SK-N-SH treated with all-trans-retinoic acid at 6 μM for 48 hours (cell line): ENCODE measurements around the gene CD84.

Experiments used
- ATAC-seq: fragments of 200-7000 bp; cut with Tn5 transposase; 3 replicates; pipeline ENCODE4 v1.9.1; 2020; ENCODE audit warnings: mild to moderate bottlenecking, moderate library complexity
- ARNTL ChIP-seq: fragments of 450-650 bp; formaldehyde crosslinking; IDR thresholded peaks from 2 replicates; pipeline ENCODE4 v1.5.0; 2020; ENCODE audit warnings: low read depth, mild to moderate bottlenecking, moderate library complexity, borderline replicate concordance
- BACH2 ChIP-seq: fragments of 250-450 bp; sonication (Bioruptor Pico); IDR thresholded peaks from 2 replicates; pipeline ENCODE4 v1.9.0; 2021; ENCODE audit warnings: mild to moderate bottlenecking, borderline replicate concordance
- CSDC2 ChIP-seq: fragments of 250-450 bp; sonication (Bioruptor Pico); IDR thresholded peaks from 2 replicates; pipeline ENCODE4 v1.5.0; 2020; ENCODE audit warnings: mild to moderate bottlenecking, moderate library complexity
- ESRRG ChIP-seq: fragments of 250-450 bp; sonication (Bioruptor Pico); IDR thresholded peaks from 2 replicates; pipeline ENCODE4 v1.6.1; 2021; ENCODE audit warnings: mild to moderate bottlenecking
- GLIS3 ChIP-seq: fragments of 250-450 bp; sonication (Bioruptor Pico); IDR thresholded peaks from 2 replicates; pipeline ENCODE4 v1.5.0; 2020; ENCODE audit warnings: mild to moderate bottlenecking, moderate library complexity
- ISL1 ChIP-seq: fragments of 250-450 bp; sonication (Bioruptor Pico); IDR thresholded peaks from 2 replicates; pipeline ENCODE4 v2.1.2; 2022; ENCODE audit warnings: mild to moderate bottlenecking, moderate library complexity
- OSR1 ChIP-seq: fragments of 250-450 bp; sonication (Bioruptor Pico); IDR thresholded peaks from 2 replicates; pipeline ENCODE4 v1.8.0; 2022; ENCODE audit warnings: moderate library complexity, mild to moderate bottlenecking, inconsistent platforms
- PPARA ChIP-seq: fragments of 250-450 bp; sonication (Bioruptor Pico); IDR thresholded peaks from 2 replicates; pipeline ENCODE4 v1.5.0; 2020; ENCODE audit warnings: mild to moderate bottlenecking, borderline replicate concordance
- RARB ChIP-seq: fragments of 250-450 bp; sonication (Bioruptor Pico); IDR thresholded peaks from 2 replicates; pipeline ENCODE4 v1.8.0; 2021; ENCODE audit warnings: mild to moderate bottlenecking, moderate library complexity
- SNAI2 ChIP-seq: fragments of 250-450 bp; sonication (Bioruptor Pico); IDR thresholded peaks from 2 replicates; pipeline ENCODE4 v1.5.0; 2020; ENCODE audit warnings: mild to moderate bottlenecking, moderate library complexity
- TCF4 ChIP-seq: fragments of 250-450 bp; sonication (Bioruptor Pico); IDR thresholded peaks from 2 replicates; pipeline ENCODE4 v1.8.0; 2021; ENCODE audit warnings: mild to moderate bottlenecking, moderate library complexity, borderline replicate concordance
- TOX ChIP-seq: fragments of 250-450 bp; sonication (Bioruptor Pico); IDR thresholded peaks from 2 replicates; pipeline ENCODE4 v1.8.0; 2021; ENCODE audit warnings: mild to moderate bottlenecking, moderate library complexity, borderline replicate concordance
- ZC3H10 ChIP-seq: fragments of 250-450 bp; sonication (Bioruptor Pico); IDR thresholded peaks from 2 replicates; pipeline ENCODE4 v1.5.1; 2021; ENCODE audit warnings: mild to moderate bottlenecking, moderate library complexity
- ZFP3 ChIP-seq: fragments of 250-450 bp; sonication (Bioruptor Pico); IDR thresholded peaks from 2 replicates; pipeline ENCODE4 v1.5.0; 2020; ENCODE audit warnings: mild to moderate bottlenecking, moderate library complexity
- ZNF565 ChIP-seq: fragments of 450-650 bp; formaldehyde crosslinking; conservative IDR thresholded peaks from 2 replicates; pipeline ENCODE4 v1.5.0; 2020; ENCODE audit warnings: low read depth, mild to moderate bottlenecking, moderate library complexity
- ZNF70 ChIP-seq: fragments of 450-650 bp; formaldehyde crosslinking; IDR thresholded peaks from 2 replicates; pipeline ENCODE4 v1.5.0; 2020; ENCODE audit warnings: mild to moderate bottlenecking, moderate library complexity
- TF ChIP-seq, protein P1 (sequence below): fragments of 250-450 bp; sonication (Bioruptor Pico); IDR thresholded peaks from 2 replicates; pipeline ENCODE4 v1.5.1; 2021; ENCODE audit warnings: mild to moderate bottlenecking, moderate library complexity
- TF ChIP-seq, protein P2 (sequence below): fragments of 250-450 bp; sonication (Bioruptor Pico); IDR thresholded peaks from 2 replicates; pipeline ENCODE4 v1.5.0; 2020; ENCODE audit warnings: mild to moderate bottlenecking, moderate library complexity
- TF ChIP-seq, protein P3 (sequence below): fragments of 250-450 bp; sonication (Bioruptor Pico); IDR thresholded peaks from 2 replicates; pipeline ENCODE4 v1.5.1; 2020; ENCODE audit warnings: low read depth, mild to moderate bottlenecking, moderate library complexity
- TF ChIP-seq, protein P4 (sequence below): fragments of 250-450 bp; sonication (Bioruptor Pico); IDR thresholded peaks from 2 replicates; pipeline ENCODE4 v1.8.0; 2021; ENCODE audit warnings: low read depth, mild to moderate bottlenecking, moderate library complexity, borderline replicate concordance

Gene CD84

DNA sequence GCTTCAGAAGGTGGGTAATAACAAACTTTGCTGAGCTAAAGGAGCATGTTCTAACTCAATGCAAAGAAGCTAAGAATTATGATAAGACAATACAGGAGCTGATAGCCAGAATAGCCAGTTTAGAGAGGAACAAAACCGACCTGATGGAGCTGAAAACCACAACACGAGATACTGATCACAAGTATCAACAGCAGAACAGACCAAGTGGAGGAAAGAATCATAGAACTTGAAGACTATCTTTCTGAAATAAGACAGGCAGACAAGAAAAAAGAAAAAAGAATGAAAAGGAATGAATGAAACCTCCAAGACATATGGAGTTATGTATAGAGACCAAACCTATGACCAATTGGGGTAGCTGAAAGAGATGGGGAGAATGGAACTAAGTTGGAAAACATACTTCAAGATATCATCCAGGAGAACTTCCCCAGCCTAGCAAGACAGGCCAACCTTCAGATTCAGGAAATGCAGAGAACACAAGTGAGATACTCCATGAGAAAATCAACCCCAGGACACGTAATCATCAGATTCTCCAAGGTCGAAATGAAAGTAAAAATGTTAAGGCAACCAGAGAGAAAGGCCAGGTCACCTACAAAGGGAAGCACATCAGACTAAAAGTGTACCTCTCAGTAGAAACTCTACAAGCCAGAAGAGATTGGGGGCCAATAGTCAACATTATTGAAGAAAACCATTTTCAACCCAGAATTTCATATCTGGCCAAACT, 20.5 kb downstream of the CD84 start:
- ATAC-seq, result no peak
- TF ChIP-seq ZNF70, result no peak
- TF ChIP-seq, protein P1, sequence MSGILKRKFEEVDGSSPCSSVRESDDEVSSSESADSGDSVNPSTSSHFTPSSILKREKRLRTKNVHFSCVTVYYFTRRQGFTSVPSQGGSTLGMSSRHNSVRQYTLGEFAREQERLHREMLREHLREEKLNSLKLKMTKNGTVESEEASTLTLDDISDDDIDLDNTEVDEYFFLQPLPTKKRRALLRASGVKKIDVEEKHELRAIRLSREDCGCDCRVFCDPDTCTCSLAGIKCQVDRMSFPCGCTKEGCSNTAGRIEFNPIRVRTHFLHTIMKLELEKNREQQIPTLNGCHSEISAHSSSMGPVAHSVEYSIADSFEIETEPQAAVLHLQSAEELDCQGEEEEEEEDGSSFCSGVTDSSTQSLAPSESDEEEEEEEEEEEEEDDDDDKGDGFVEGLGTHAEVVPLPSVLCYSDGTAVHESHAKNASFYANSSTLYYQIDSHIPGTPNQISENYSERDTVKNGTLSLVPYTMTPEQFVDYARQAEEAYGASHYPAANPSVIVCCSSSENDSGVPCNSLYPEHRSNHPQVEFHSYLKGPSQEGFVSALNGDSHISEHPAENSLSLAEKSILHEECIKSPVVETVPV, result no peak
- no peak for TF ChIP-seq RARB (CRISPR knock-in tag)
- TF ChIP-seq TOX (CRISPR knock-in tag), result no peak
- no peak for TF ChIP-seq PPARA
- TF ChIP-seq, protein P2, sequence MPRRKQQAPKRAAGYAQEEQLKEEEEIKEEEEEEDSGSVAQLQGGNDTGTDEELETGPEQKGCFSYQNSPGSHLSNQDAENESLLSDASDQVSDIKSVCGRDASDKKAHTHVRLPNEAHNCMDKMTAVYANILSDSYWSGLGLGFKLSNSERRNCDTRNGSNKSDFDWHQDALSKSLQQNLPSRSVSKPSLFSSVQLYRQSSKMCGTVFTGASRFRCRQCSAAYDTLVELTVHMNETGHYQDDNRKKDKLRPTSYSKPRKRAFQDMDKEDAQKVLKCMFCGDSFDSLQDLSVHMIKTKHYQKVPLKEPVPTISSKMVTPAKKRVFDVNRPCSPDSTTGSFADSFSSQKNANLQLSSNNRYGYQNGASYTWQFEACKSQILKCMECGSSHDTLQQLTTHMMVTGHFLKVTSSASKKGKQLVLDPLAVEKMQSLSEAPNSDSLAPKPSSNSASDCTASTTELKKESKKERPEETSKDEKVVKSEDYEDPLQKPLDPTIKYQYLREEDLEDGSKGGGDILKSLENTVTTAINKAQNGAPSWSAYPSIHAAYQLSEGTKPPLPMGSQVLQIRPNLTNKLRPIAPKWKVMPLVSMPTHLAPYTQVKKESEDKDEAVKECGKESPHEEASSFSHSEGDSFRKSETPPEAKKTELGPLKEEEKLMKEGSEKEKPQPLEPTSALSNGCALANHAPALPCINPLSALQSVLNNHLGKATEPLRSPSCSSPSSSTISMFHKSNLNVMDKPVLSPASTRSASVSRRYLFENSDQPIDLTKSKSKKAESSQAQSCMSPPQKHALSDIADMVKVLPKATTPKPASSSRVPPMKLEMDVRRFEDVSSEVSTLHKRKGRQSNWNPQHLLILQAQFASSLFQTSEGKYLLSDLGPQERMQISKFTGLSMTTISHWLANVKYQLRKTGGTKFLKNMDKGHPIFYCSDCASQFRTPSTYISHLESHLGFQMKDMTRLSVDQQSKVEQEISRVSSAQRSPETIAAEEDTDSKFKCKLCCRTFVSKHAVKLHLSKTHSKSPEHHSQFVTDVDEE, result no peak
- TF ChIP-seq OSR1, result no peak
- TF ChIP-seq GLIS3 (CRISPR knock-in tag), result no peak
- TF ChIP-seq ISL1 (CRISPR knock-in tag), result no peak
- no peak for TF ChIP-seq ESRRG (CRISPR knock-in tag)
- TF ChIP-seq ZFP3 (CRISPR knock-in tag), result no peak

DNA sequence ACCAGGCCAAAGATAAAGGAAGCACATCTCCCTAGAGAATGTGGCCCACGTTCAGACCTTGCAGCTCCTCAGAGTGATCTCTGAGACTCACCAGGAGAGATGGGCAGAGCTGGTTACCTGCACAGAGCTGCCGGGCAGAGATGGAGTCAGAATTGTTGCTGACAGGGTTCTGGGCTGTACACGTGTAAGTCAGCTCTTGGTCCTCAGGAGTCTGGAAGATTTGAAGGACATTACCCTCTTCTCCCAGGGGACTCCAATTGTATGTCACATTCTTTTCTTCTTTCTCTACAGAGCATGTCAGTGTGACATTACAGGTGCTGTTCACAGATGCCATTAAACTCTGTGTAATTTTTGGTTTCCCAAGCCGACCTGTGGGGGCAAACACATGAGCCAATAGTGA, 25.5 kb downstream of the CD84 start:
- TF ChIP-seq ARNTL (CRISPR knock-in tag) (no peak), OSR1 (no peak), ESRRG (CRISPR knock-in tag) (no peak), SNAI2 (CRISPR knock-in tag) (no peak), CSDC2 (CRISPR knock-in tag) (no peak), GLIS3 (CRISPR knock-in tag) (no peak), PPARA (no peak), ZFP3 (CRISPR knock-in tag) (no peak), TOX (CRISPR knock-in tag) (no peak)
- TF ChIP-seq, protein P1, result no peak
- TF ChIP-seq, protein P3, sequence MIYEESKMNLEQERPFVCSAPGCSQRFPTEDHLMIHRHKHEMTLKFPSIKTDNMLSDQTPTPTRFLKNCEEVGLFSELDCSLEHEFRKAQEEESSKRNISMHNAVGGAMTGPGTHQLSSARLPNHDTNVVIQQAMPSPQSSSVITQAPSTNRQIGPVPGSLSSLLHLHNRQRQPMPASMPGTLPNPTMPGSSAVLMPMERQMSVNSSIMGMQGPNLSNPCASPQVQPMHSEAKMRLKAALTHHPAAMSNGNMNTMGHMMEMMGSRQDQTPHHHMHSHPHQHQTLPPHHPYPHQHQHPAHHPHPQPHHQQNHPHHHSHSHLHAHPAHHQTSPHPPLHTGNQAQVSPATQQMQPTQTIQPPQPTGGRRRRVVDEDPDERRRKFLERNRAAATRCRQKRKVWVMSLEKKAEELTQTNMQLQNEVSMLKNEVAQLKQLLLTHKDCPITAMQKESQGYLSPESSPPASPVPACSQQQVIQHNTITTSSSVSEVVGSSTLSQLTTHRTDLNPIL (CRISPR knock-in tag), result no peak
- TF ChIP-seq, protein P4, sequence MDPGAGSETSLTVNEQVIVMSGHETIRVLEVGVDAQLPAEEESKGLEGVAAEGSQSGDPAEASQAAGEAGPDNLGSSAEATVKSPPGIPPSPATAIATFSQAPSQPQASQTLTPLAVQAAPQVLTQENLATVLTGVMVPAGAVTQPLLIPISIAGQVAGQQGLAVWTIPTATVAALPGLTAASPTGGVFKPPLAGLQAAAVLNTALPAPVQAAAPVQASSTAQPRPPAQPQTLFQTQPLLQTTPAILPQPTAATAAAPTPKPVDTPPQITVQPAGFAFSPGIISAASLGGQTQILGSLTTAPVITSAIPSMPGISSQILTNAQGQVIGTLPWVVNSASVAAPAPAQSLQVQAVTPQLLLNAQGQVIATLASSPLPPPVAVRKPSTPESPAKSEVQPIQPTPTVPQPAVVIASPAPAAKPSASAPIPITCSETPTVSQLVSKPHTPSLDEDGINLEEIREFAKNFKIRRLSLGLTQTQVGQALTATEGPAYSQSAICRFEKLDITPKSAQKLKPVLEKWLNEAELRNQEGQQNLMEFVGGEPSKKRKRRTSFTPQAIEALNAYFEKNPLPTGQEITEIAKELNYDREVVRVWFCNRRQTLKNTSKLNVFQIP (CRISPR knock-in tag), result no peak
- no peak for ATAC-seq

DNA sequence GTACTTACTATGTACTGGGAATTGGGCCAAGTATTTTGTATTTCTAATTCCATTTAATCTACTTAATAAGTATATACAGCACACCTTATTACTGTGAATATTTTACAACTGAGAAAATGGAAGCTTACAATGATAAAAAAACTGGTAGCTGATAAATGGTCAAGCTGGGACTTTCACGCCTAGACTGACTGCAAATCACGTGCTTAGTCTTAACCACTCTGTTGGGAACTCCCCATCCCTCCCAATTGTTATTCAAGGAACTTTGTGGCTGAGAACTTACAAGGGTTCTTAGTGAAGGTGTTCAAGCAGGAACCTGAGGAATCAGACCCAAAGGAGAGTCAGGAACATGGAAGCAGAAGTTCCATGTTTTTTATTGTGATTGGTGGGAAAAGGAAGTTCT, 26.9 kb downstream of the CD84 start:
- no peak for ATAC-seq

More for the DNA sequence above, 26.9 kb downstream of the CD84 start:
- TF ChIP-seq GLIS3 (CRISPR knock-in tag), result no peak
- no peak for TF ChIP-seq ZC3H10 (CRISPR knock-in tag)
- no peak for TF ChIP-seq BACH2 (CRISPR knock-in tag)
- no peak for TF ChIP-seq PPARA
- TF ChIP-seq, protein P4 (CRISPR knock-in tag), result no peak
- no peak for TF ChIP-seq RARB (CRISPR knock-in tag)
- TF ChIP-seq ZNF70, result no peak
- TF ChIP-seq TCF4, result no peak
- no peak for TF ChIP-seq ZNF565 (CRISPR knock-in tag)
- no peak for TF ChIP-seq OSR1
- TF ChIP-seq ARNTL (CRISPR knock-in tag), result no peak
- no peak for TF ChIP-seq ISL1 (CRISPR knock-in tag)
- no peak for TF ChIP-seq ESRRG (CRISPR knock-in tag)
